GM19025 (cell line): Measurements from ENCODE around the gene SHROOM3.

ENCODE experiments used
- ATAC-seq: cut with Tn5 transposase; IDR thresholded peaks from one replicate; pipeline ENCODE4 v1.9.1; 2021; ENCODE audit warnings: mild to moderate bottlenecking, low read depth, moderate library complexity; ENCODE audit not compliant: unreplicated experiment

SHROOM3 gene

DNA sequence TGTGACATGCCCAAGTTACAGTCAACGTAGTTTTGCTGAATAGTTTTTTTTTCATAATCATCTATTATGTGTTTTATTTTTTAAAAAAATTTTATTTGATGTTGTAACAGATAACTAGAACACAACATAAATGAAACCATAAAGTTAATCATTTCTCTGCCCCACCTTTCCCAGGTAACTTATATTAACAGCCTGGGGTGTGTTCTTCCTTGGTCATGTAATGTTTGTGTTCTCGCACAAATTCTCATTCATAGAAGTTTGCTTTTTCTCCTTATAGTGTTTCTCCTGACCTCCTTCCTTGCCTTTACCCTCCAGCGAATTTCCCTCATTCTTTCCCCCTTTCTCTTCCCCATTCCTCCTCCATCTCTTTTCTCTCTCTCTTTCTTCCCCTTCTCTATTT is 248.1 kb downstream of the SHROOM3 start:
- no peak for ATAC-seq

DNA sequence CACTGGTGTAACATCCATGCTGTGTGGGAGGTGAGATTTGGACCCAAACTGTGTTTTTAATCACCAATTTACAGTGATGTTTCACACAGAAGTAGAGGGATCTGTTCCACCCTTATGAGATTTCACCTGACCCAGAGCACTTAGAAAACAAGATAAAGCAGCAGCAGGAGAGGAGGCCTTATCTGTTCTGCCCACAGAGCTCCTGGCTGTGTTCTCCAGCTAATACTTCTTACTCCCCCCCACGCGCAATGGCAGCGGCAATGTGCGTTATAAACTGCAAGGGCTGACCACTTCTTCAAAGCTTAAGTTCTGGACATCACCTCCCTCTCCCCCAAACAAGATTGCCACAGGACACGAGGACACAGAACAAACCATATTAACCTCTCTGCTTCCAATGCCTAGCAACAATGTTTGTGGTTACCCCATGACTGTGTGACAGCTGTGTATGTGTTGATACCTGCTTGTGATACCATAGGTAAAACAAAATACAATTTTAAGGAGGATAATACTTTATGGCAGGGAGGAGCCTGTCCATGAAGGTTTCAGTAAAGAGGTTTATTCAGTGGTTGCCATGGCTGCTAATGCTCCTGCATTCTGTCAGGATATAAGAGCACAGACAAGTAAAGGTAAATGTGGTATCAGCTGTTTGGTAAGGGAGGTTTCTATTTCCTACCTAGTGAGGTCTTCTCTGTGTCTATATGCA is 252.9 kb downstream of the SHROOM3 start:
- no peak for ATAC-seq

DNA sequence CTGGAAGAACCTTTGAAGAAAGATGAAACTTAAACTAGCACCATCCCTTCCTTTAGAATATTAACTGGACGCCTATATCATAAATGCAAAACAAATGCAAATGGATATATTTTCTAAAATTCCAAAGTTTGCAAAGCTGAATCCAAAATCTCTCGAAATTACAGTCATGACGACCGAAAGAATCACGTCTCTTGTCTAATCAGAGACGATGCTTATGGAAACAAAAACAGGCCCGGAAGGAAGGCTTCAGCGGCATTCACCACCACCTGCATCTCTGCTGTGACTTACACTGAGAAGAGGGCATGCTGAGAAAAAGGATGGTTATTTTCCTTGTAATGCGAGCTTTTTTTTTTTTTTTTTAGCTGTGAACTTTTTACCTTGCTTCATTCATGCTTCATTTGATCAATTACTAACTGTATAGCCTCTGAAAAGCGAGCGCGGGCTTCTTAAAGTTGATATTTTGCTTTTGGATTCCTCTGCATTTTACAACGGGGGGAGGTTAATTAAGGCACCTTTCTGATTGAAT is 253.7 kb downstream of the SHROOM3 start:
- no peak for ATAC-seq

DNA sequence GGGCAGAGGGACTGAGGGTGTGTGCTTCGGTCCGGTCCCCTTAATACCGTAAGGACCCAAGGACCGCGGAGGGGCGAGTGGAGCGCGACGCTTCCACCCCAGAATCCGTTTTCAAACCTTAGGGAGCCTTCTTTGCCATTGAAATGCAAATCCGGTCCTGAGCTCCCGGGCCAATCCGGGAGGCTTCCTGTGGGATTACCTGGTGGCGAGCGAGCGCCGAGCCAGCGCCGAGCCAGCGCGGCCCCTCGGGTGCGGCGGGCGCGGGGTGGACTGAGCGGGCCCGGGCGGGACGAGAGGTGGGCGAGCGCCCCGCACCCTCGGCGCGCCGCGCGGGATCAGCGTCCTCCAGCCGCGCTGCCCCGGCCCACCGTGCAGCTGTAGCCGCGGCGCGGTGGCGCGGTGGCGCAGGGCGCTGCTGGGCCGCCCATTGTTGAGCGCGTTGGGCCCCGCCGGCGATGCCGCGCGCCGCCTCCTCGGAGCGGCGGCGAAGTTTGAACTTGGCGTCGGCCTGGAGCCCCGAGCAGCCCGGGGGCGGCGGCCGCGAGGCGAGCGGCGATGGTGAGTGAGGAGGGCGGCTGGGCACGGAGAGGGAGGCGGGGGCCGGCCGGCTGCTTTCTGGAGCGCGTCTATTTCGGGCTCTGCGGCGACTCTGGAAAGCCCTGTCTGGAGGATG is 254.3 kb downstream of the SHROOM3 start:
- peak; percentile 43 for ATAC-seq

DNA sequence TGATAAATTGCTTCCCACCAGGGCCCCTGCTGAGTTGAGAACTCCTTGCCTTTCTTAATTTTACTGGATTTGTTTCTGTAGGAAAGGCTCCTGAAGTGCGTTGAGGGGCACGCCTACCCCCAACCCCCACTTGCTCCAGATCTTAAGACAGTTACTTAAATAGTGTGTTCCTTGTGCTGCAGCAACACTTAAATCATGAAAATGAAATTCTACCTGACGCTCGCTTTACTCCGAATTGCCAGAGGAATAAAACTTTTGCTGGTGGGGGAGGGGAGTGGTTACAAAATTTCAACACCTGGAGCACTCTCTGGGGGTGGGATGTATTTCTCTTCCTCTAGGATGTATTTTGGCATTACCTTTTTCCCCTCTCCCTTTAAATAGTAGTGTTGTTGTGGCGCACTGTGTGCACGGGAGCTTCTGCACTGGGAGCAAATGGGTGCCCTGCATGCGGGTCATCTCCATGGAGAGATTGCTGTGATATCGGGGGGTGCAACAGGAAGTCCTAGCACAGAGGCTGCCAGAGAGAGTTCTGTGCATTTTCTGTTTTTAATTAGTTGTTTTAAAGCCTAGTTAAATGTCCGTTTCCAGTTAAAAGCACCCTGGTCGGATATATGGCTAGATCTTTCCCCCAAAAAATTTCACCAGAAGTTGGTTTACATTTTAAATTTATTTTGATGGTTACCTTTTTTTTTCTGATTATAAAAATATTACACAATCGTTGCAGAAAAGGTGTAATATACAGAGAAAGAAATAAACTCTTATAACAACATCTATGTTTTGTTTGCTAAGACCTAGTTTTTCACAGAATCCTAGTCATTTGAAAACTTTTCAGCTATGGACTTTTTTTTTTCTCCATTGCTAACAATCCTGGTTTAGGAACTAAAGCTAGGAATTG is 255.2 kb downstream of the SHROOM3 start:
- no peak for ATAC-seq

DNA sequence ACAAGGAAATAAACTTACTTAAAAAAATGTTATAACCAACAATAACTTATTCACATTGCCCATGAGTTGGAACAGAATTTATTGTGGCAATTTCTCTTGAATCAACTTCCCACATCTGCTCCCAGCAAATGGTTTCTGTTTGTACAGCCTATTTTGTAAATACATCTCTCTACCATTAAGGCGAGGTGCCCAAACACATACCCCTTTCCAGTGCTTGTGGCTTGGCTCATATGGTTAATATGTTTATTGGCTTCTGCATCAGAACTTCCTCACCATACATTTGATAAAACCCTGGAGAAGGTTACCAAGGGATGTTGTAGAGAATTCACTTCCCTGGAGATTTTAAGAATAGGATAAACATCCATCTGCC is 255.9 kb downstream of the SHROOM3 start:
- ATAC-seq: no peak

DNA sequence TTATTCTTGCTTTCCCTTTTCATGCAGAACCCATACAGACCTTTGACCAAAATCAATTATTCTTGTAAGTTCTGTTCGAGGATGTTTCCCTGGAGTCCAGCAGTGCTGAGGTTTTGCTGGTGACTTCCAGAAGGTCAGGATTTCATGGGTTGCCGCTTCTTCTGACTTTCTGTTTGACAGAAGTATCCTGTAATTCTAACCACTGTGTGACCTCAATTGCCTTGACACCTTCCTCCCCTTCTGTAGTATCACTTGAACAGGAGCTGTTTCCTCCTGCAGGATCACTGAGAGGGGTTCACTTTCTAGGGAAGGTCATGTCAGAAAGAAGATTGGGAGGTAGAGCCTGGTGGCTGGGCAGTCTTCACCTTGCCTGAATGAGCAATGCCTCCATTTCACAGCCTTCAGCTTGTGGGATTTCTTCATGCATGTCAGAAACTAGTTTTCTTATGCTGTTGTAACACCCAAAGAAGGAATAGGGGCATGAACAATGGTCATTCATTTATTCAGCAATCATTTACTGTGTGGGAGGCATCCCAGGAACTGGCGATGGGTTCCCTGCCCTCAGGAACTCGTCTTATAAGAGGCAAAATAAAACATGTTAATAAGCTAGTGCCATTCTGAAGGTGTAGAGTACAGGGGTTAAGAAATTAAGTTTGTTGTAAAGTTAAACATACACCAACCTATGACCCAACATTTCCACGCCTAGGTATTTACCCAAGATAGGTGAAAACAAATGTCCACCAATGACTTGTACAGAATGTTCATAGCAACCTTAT is 257.0 kb downstream of the SHROOM3 start:
- no peak for ATAC-seq

DNA sequence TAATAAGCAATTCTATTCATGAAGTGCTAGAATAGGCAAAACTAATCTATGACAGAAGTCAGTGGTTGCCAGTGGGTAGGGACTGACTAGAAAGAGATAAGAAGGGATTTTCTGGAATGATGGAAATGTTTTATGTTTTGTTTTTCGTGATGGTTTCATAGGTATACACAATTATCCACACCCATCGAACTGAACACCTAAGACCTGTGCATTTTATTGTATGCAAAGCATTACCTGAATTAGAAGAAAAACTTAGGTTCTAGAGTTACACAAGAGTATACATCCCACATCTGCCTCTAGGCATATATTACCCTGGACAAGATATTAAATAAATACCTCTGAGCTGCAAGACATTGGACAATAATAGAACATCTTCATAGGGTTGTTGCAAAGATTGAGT is 257.7 kb downstream of the SHROOM3 start:
- no peak for ATAC-seq

DNA sequence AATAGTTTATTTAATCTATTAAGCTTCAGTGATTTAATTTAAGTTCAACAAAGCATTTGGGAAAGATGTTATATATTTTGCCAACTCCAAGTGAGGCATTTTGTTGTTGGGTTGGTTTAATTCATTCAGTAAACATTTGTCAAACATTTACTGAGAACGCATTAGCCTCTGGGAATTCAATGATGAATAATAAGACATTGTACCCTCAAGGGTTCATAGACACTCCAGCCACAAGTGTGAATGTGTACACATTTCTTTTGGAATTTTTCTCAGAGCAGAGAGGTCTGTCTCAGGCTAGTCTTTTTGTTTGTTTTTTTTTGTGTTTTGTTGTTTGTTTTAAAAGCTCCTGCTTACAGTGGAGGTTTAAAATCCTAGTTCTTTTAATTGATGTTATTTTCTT is 259.0 kb downstream of the SHROOM3 start:
- ATAC-seq: no peak

DNA sequence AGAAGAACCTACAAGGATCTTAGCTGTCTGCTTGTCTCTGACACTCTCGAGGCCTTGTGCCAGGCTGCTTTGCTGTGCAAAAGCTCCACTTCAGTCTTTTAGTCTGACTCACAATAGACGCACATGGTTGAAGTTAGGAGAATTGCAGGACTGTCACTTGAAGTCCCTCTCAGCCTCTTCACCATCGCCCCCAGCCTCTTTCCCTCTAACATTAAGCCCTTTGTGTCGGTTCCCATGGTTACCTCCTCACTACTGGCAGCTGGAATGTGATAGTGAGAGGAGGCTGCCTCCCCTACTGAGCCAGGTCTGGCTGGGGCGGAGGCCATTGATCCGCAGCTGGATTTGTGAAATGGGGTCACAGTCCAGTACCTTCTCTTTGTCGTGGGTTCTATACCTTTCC is 261.1 kb downstream of the SHROOM3 start:
- ATAC-seq: no peak

DNA sequence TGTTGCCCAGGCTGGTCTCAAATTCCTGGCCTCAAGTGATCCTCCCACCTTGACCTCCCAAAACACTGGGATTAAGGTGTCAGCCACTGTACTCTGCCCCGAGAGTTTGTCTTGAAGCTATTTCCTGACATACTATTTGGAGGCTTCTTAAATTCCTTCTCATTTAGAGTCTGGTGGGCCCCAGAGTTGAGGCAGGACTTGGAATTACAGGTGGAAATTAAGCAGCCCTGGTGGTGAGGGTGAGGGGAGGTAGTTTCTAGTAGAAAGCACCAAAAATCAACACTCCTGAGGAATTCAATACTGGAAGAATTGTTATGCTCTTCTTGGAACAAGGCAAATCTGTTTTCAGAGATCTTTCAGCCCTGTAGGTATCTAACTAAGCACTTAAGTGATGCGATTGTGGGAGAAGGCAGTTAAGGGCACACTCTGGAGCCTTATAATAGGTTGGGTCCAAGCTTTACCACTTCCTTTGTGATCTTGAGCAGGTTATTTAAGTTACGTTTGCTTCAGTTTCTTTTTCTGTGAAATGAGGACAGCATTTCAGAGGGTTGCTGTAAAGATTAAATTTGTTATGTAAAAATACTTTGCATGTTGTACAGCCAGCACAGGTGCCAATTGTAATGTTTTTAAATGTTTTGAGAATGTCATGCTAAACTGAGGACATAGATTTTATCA is 262.2 kb downstream of the SHROOM3 start:
- peak; percentile 81 for ATAC-seq

DNA sequence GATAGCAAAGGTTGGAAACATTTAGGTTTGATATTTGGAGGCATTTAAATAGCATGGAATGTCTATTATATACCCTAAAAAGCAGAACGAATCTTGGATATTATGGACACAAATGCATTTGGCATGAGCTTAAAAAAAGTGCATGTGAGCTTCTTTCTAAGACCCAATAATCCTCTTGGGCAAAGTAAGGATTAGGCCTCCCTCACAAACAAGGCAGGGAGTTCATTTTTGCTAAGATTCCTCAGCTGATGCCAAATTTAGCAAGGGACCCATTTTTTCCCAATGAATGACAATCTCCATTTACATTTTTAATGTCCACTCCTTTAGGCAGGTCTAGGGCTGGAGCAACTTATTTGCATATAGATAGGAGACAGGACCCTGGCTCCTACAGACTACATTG is 263.1 kb downstream of the SHROOM3 start:
- no peak for ATAC-seq

DNA sequence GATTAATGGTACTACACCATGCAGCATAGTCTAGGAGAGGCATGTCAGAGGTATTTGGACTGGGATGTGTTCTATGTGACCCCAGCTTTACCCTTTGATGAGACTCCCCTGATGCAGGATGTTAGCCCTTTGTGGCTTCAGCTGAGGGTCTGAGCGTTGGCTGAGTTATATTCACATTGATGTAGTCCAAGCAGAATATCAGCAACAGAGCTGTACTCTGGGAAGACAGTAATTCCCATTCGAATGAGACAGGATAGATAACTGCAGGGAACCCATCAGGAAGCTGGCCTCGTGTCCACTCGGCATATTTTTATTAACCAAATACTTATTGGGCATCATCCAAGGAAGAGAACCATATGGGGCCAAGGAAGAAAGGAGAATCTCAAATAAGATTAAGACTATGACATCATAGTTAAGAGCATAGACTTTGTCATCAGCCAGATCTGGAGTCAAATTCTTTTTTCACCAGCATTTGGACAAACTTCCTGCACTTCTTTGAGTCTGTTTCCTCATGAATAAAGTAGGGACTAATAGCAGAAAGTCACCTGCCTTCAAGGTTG is 264.8 kb downstream of the SHROOM3 start:
- ATAC-seq: no peak

DNA sequence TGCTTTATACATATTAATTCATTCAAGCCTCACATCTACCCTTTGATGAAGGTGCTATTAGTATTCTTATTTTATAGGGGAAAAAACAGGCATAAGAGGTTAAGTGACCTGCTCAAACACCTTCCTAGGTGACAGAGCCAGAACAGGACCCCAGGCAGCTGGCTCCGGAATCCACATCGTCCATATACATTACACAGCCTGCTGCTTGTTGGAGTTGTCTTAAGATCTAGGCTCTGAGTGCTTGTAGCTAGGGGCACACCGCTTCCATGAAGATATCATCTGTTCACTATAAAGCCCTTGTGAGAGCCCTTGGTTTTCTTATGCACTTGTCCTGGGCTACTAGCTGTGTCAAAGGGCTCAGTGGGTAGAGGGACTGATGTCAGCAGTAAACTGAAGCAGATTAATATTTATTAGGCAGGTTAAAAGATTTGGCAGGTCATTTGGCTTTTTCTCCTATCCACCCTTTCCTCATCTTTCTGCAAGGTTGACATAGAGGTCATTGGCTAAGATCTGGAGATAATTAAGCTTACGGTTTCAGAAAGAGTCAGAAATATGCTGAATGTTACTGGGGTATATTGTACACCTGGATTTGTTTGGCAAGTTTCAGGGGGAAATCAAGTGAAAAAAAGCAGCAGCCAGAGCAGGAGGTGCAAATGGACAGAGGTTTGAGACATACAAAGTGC is 267.6 kb downstream of the SHROOM3 start:
- ATAC-seq: peak; percentile 59

DNA sequence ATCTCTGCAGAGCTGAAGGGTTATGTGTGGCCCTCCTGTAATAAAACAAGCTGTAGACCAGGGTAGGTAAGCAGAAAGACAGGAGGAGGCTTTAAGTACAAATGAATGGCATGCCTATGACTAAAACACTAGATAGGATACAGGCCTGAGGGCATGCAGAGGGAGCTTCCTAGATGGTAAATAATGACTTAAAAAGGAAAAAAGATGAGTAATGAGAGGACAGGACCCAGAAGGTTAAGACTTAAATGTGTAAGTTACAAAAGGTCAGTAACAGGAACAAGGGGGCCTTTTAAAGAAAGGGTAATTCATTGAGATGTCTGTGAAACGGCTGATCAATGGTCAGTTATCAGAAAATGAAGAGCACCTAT is 268.1 kb downstream of the SHROOM3 start:
- ATAC-seq: no peak

DNA sequence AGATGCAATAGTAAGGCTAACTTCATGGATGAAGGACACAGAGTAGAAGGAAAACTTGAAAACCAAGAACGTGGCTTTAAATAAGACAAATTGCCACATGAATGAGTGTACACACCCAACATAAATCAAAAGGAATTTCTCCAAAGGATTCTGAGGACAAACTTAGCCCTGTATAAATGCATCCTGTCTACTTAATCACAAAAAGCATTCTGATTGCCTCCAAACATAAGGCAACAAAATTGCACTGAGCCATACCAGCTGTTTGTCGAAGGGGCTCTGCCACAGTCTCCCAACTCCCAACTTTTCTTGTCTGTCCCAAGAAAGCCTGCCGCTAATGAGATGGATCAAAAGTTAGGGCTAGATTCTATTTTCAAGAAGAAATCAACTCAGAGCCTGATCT is 268.6 kb downstream of the SHROOM3 start:
- ATAC-seq: no peak

DNA sequence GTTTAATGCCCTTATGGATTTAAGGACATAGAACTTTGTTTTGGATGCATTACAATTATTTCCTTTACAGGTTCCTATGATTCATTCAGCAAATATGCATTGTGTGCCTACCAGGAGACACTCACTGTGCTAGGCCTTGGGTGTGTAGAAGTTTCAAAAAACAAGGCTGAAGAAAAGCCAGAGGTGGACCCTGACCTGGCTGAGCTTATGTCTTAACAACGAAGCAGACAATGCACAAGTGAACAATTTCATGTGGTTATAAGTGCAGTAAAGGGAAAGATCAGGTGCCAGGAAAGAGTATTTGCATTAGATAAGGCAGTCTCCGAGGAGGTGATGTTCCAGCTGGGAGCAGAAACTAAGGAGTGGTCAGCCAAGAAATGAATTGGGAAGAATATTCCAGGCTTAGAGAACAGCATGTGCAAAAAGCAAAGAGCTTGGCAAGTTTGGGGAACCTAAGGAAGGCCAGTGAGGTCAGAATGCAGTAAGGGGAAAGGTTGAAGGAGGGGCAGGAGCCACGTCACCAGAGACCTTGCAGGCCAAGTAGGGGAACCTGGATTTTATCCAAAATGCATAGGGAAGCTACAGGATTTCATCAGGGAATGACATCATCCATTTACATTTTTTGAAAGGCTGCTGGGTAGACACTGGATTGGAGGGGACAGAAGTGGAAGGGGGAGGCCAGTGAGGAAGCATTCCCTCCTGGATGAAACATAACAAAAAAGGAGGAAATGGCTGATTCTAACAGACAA is 269.3 kb downstream of the SHROOM3 start:
- no peak for ATAC-seq

DNA sequence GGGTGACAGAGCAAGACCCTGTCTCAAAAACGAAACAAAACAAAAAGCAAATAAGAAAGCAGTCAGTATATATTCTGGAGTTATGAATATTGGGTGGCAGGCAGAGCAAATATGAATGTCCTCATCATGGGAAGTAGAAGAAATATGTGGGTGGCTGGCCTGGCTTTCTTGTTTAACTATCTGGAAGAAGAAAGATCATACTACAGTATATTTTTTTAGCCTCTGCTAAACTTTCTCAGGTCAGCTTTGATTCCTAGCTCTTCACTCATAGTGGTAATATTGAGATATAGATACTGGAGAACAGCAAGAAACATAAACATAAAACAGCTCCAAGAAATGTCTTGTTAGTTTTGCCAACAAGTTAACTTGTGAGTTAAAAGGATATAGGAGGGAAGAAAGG is 270.4 kb downstream of the SHROOM3 start:
- no peak for ATAC-seq
